NT2/D1 (cell line): ENCODE measurements around the gene MUTYH.

Source experiments
- SUZ12 ChIP-seq: IDR thresholded peaks from 2 replicates; pipeline ENCODE4 v1.6.1; 2011; ENCODE audit not compliant: insufficient read length, insufficient read depth; ENCODE audit errors: extremely low read depth
- YY1 ChIP-seq: IDR thresholded peaks from 2 replicates; pipeline ENCODE4 v1.6.1; 2011; ENCODE audit not compliant: insufficient read length, insufficient read depth
- ZNF274 ChIP-seq: IDR thresholded peaks from 2 replicates; pipeline ENCODE4 v1.6.1; 2011; ENCODE audit warnings: mild to moderate bottlenecking, low read depth, low read length

DNA sequence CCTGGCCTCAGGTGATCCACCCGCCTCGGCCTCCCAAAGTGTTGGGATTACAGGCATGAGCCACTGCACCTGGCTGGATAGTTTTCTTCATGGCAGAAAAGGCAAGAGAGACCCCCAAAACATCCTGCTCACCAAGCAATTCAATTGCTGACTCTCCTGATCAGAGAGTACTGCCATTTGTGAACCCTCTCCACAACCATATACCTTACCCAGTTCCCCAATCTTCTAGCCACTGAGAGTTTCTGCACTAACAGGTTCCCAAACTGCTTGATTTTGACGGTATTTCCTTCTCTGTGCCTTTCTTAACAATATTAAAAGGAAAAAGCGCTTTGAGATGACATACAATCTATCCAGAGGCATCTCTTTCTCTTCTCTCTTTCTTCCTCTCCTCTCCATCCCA is 39.9 kb upstream of the MUTYH start:
- TF ChIP-seq ZNF274 (no peak), YY1 (no peak), SUZ12 (no peak)
